GM23338 (cell line): Measurements from ENCODE around the gene EEPD1. TPM values are rescaled to one million over a fixed set of nuclear protein-coding genes. Genes with fewer than 3 reads are reported as not detected.
A peak's percentile ranks its signal among the peaks of the same experiment; 100 is the strongest.

Experiments used
- ATAC-seq: fragments of 200-7000 bp; cut with Tn5 transposase; 3 replicates; pipeline ENCODE4 v1.9.1; 2020
- DNase-seq: peaks from one replicate; pipeline ENCODE4 v3.0.0-alpha.2; 2015; ENCODE audit warnings: low spot score
- H2AFZ ChIP-seq: fragments of 200-600 bp; sonication (generic); 2 replicates; pipeline ENCODE4 v1.8.0; 2016; ENCODE audit warnings: antibody characterized with exemption, mild to moderate bottlenecking, moderate library complexity
- H3F3A ChIP-seq: fragments of 200-600 bp; sonication (generic); replicated peaks from 2 replicates; pipeline ENCODE4 v1.8.0; 2017; ENCODE audit warnings: antibody characterized with exemption, mixed run types, low read depth
- H3K27ac ChIP-seq: fragments of 200-600 bp; sonication (generic); 2 replicates; pipeline ENCODE4 v1.6.1; 2016; ENCODE audit warnings: low read depth
- H3K27me3 ChIP-seq: fragments of 200-600 bp; sonication (generic); 2 replicates; pipeline ENCODE4 v1.8.0; 2016; ENCODE audit warnings: mild to moderate bottlenecking, mixed run types, moderate library complexity; ENCODE audit not compliant: insufficient read depth
- H3K36me3 ChIP-seq: fragments of 200-600 bp; sonication (generic); 2 replicates; pipeline ENCODE4 v1.8.0; 2016; ENCODE audit warnings: mild to moderate bottlenecking; ENCODE audit not compliant: insufficient read depth
- H3K4me1 ChIP-seq: fragments of 200-600 bp; sonication (generic); 2 replicates; pipeline ENCODE4 v1.8.0; 2016; ENCODE audit warnings: mild to moderate bottlenecking, moderate library complexity; ENCODE audit not compliant: insufficient read depth
- H3K4me2 ChIP-seq: fragments of 200-600 bp; sonication (generic); 2 replicates; pipeline ENCODE4 v1.7.1; 2017; ENCODE audit warnings: mixed run types
- H3K4me3 ChIP-seq: fragments of 200-600 bp; sonication (generic); 2 replicates; pipeline ENCODE4 v1.6.1; 2016; ENCODE audit warnings: mixed run types
- H3K79me2 ChIP-seq: fragments of 200-600 bp; sonication (generic); replicated peaks from 2 replicates; pipeline ENCODE4 v1.8.0; 2017; ENCODE audit warnings: mild to moderate bottlenecking; ENCODE audit not compliant: insufficient read depth
- H3K9me2 ChIP-seq: fragments of 200-600 bp; sonication (generic); 2 replicates; pipeline ENCODE4 v1.8.0; 2017; ENCODE audit not compliant: insufficient read depth
- H4K20me1 ChIP-seq: fragments of 200-600 bp; sonication (generic); replicated peaks from 2 replicates; pipeline ENCODE4 v1.8.0; 2017; ENCODE audit warnings: mild to moderate bottlenecking; ENCODE audit not compliant: insufficient read depth
- H3K27ac Mint-ChIP-seq: 2 replicates; pipeline ENCODE4 v1.8.0; 2020; ENCODE audit warnings: inconsistent platforms, mild to moderate bottlenecking, moderate library complexity, mixed read lengths
- H3K27me3 Mint-ChIP-seq: 3 replicates; pipeline ENCODE4 v1.8.0; 2022; ENCODE audit warnings: low read depth, mild to moderate bottlenecking, moderate library complexity, mixed read lengths, inconsistent platforms; ENCODE audit not compliant: insufficient read depth, poor library complexity
- H3K36me3 Mint-ChIP-seq: 3 replicates; pipeline ENCODE4 v1.8.0; 2021; ENCODE audit warnings: low read depth, mild to moderate bottlenecking, inconsistent platforms, moderate library complexity, mixed read lengths
- H3K4me1 Mint-ChIP-seq: 3 replicates; pipeline ENCODE4 v1.8.0; 2020; ENCODE audit warnings: mild to moderate bottlenecking, inconsistent platforms, mixed read lengths
- H3K4me3 Mint-ChIP-seq: 3 replicates; pipeline ENCODE4 v1.8.0; 2021; ENCODE audit warnings: moderate library complexity, mild to moderate bottlenecking, inconsistent platforms, mixed read lengths
- H3K9me3 Mint-ChIP-seq: 3 replicates; pipeline ENCODE4 v1.8.0; 2020; ENCODE audit warnings: moderate library complexity, mild to moderate bottlenecking, inconsistent platforms, mixed read lengths
- CREB1 ChIP-seq: fragments of 250-450 bp; sonication (Bioruptor Pico); IDR thresholded peaks from 2 replicates; pipeline ENCODE4 v1.5.0; 2020; ENCODE audit warnings: low read depth, mild to moderate bottlenecking, moderate library complexity
- JUNB ChIP-seq: IDR thresholded peaks from one replicate; pipeline ENCODE4 v1.6.1; 2016; ENCODE audit warnings: antibody characterized with exemption; ENCODE audit not compliant: unreplicated experiment
- NANOG ChIP-seq: IDR thresholded peaks from 2 replicates; pipeline ENCODE4 v1.6.1; 2016; ENCODE audit warnings: antibody characterized with exemption, borderline replicate concordance
- POLR2AphosphoS5 ChIP-seq: IDR thresholded peaks from 2 replicates; pipeline ENCODE4 v1.6.1; 2016; ENCODE audit warnings: antibody characterized with exemption, low read depth
- ZNF114 ChIP-seq: fragments of 250-450 bp; sonication (Bioruptor Pico); IDR thresholded peaks from 2 replicates; pipeline ENCODE4 v1.5.0; 2020; ENCODE audit warnings: mild to moderate bottlenecking, moderate library complexity
- ZNF462 ChIP-seq: fragments of 250-450 bp; sonication (Bioruptor Pico); IDR thresholded peaks from 2 replicates; pipeline ENCODE4 v1.5.0; 2020; ENCODE audit warnings: mild to moderate bottlenecking, moderate library complexity
- polyA plus RNA-seq: library from polyadenylated mRNA; unstranded; fragments of >200 nt; fragmentation: Nextera tagmentation; extraction: Ambion mirVana; gene quantifications from 2 replicates; pipeline ENCODE4 v1.2.1, GENCODE V29; 2016
- total RNA-seq: library from RNA; depleted of rRNA; stranded (reverse); fragments of >200 nt; shearing (Covaris generic); gene quantifications from 2 replicates; pipeline ENCODE4 v1.2.3, GENCODE V29; 2014
- TF ChIP-seq, protein P1 (sequence below), 2 experiments: fragments of 200-600 bp in 1 of 2; sonication (generic) in 1 of 2; conservative IDR thresholded peaks; 2 replicates each; pipeline versions ENCODE4 v1.5.1 to v1.6.1; 2016 to 2017; ENCODE audit warnings: antibody characterized with exemption in 2 of 2, low read depth in 2 of 2, mild to moderate bottlenecking in 2 of 2, moderate library complexity in 1 of 2

The EEPD1 gene
- total and polyA plus RNA-seq, 2 experiments from 2014 or later, result 4.1 to 17.1 TPM

DNA sequence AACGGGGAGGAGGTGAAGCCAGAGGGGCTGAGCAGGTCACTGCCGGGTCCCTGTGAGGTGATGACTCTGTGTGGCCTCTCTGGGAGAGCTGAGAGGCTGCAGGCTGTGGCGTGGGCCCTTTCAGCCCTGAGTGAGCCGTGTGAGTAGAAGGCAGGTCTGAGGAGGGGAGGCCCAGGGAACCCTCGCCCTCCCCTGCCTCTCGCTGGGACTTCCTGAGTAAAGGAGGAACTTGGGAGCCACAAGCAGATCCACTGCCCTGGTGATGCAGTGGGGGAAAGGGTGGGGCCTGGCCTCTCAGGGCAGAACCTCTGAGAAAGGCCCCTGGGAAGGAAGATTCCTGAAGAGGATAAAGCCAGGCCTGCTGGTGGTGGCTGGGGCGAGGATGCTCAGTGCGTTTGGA lies 22.8 kb downstream of the EEPD1 start:
- TF ChIP-seq POLR2AphosphoS5, result no peak
- no peak for TF ChIP-seq CREB1 (CRISPR knock-in tag)
- TF ChIP-seq ZNF462 (CRISPR knock-in tag), result no peak
- no peak for TF ChIP-seq ZNF114
- TF ChIP-seq, protein P1, sequence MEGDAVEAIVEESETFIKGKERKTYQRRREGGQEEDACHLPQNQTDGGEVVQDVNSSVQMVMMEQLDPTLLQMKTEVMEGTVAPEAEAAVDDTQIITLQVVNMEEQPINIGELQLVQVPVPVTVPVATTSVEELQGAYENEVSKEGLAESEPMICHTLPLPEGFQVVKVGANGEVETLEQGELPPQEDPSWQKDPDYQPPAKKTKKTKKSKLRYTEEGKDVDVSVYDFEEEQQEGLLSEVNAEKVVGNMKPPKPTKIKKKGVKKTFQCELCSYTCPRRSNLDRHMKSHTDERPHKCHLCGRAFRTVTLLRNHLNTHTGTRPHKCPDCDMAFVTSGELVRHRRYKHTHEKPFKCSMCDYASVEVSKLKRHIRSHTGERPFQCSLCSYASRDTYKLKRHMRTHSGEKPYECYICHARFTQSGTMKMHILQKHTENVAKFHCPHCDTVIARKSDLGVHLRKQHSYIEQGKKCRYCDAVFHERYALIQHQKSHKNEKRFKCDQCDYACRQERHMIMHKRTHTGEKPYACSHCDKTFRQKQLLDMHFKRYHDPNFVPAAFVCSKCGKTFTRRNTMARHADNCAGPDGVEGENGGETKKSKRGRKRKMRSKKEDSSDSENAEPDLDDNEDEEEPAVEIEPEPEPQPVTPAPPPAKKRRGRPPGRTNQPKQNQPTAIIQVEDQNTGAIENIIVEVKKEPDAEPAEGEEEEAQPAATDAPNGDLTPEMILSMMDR (conservative IDR thresholded peaks at IDR 0.05; ENCODE audit: low read depth in 2 of 2), result no peak
- TF ChIP-seq JUNB, result no peak
- TF ChIP-seq NANOG, result no peak
- no peak overlapping the region for H3K27ac ChIP-seq
- H2AFZ ChIP-seq, result no peak overlapping the region
- H3K36me3 Mint-ChIP-seq, result no peaks in the 10 kb centered on the region; the same call in 2 of the 3 replicates
- no peaks in the 10 kb centered on the region for H3K36me3 ChIP-seq
- 0 out of 3 replicates have a peak, but pooled peaks cover 2% of the 10 kb centered on the region for H3K4me1 Mint-ChIP-seq
- no peaks in the 10 kb centered on the region for H4K20me1 ChIP-seq
- DNase-seq (no peak), ATAC-seq (peak; percentile 25; the same call in 1 of the 3 replicates)
- no peak overlapping the region for H3K27ac Mint-ChIP-seq
- H3K9me2 ChIP-seq, result no peaks in the 10 kb centered on the region
- H3K4me3 ChIP-seq, result no peak overlapping the region
- H3K4me2 ChIP-seq, result no peak overlapping the region
- no peaks in the 10 kb centered on the region for H3K4me1 ChIP-seq
- H3K4me3 Mint-ChIP-seq, result no peak overlapping the region
- no peaks in the 10 kb centered on the region for H3K9me3 Mint-ChIP-seq
- no peaks in the 10 kb centered on the region for H3K27me3 ChIP-seq
- peaks cover 3% of the 10 kb centered on the region for H3K27me3 Mint-ChIP-seq
- H3F3A ChIP-seq, result no peaks in the 10 kb centered on the region
- H3K79me2 ChIP-seq, result no peaks in the 10 kb centered on the region
